Right hindlimb (tissue), 1 donor: ENCODE data around the gene ARHGAP10.

Experiments used
- DNase-seq: peaks from one replicate; pipeline ENCODE4 v3.0.0-alpha.2; 2018

ARHGAP10 gene

GRCh38 chr4:148051403-148051802 lies 319.5 kb downstream of the ARHGAP10 start:
- DNase-seq, result no peak

GRCh38 chr4:148052448-148052847 lies 320.6 kb downstream of the ARHGAP10 start:
- DNase-seq, result no peak

- DNase-seq, result no peak
Measured at GRCh38 chr4:148053298-148054003, 321.6 kb downstream of the ARHGAP10 start.

GRCh38 chr4:148054275-148054674 lies 322.4 kb downstream of the ARHGAP10 start:
- no peak for DNase-seq

GRCh38 chr4:148055844-148056243 lies 324.0 kb downstream of the ARHGAP10 start:
- DNase-seq, result no peak

- DNase-seq, result no peak
Measured at GRCh38 chr4:148056879-148057278, 325.0 kb downstream of the ARHGAP10 start.

GRCh38 chr4:148057516-148057915 lies 325.6 kb downstream of the ARHGAP10 start:
- DNase-seq, result no peak

GRCh38 chr4:148057984-148058859 lies 326.3 kb downstream of the ARHGAP10 start:
- DNase-seq, result no peak

- DNase-seq, result no peak
Measured at GRCh38 chr4:148059617-148060180, 327.8 kb downstream of the ARHGAP10 start.

GRCh38 chr4:148060264-148061140 lies 328.6 kb downstream of the ARHGAP10 start:
- DNase-seq, result no peak

GRCh38 chr4:148061141-148061481 lies 329.2 kb downstream of the ARHGAP10 start:
- DNase-seq, result no peak

- DNase-seq, result no peak
Measured at GRCh38 chr4:148061795-148062194, 329.9 kb downstream of the ARHGAP10 start.

- no peak for DNase-seq
Measured at GRCh38 chr4:148062301-148062950, 330.5 kb downstream of the ARHGAP10 start.

- DNase-seq, result no peak
Measured at GRCh38 chr4:148064451-148064850, 332.6 kb downstream of the ARHGAP10 start.

- DNase-seq, result no peak
Measured at GRCh38 chr4:148065075-148065474, 333.2 kb downstream of the ARHGAP10 start.

- DNase-seq, result no peak
Measured at GRCh38 chr4:148067301-148067916, 335.5 kb downstream of the ARHGAP10 start.

- no peak for DNase-seq
Measured at GRCh38 chr4:148068065-148068911, 336.4 kb downstream of the ARHGAP10 start.

GRCh38 chr4:148069086-148069894 lies 337.4 kb downstream of the ARHGAP10 start:
- no peak for DNase-seq

GRCh38 chr4:148069895-148070178 lies 337.9 kb downstream of the ARHGAP10 start:
- DNase-seq, result no peak

GRCh38 chr4:148071009-148071408 lies 339.1 kb downstream of the ARHGAP10 start:
- no peak for DNase-seq
